ENCODE measurements around the gene DHPS.

DHPS gene

DNA sequence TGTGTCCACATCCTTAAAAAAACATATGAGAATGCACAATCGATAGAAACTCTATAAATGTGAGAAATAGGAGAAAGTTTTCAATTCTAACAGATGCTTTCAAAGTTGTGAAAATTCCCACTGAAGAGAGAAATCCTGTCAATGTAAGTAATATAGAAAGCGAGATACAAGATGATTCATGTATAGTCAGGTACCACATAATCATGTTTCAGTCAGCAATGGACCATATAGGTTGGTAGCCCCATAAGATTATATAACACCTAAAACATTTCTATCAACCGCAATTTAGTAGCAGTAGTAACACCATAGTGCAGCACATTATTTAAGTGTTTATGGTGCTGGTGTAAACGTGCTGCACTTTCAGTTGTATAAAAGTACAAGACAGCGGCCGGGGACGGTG is 52.5 kb downstream of the DHPS start:
- TF ChIP-seq, protein P1, sequence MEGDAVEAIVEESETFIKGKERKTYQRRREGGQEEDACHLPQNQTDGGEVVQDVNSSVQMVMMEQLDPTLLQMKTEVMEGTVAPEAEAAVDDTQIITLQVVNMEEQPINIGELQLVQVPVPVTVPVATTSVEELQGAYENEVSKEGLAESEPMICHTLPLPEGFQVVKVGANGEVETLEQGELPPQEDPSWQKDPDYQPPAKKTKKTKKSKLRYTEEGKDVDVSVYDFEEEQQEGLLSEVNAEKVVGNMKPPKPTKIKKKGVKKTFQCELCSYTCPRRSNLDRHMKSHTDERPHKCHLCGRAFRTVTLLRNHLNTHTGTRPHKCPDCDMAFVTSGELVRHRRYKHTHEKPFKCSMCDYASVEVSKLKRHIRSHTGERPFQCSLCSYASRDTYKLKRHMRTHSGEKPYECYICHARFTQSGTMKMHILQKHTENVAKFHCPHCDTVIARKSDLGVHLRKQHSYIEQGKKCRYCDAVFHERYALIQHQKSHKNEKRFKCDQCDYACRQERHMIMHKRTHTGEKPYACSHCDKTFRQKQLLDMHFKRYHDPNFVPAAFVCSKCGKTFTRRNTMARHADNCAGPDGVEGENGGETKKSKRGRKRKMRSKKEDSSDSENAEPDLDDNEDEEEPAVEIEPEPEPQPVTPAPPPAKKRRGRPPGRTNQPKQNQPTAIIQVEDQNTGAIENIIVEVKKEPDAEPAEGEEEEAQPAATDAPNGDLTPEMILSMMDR (IDR thresholded peaks at IDR 0.05; ENCODE audit: low read depth, low read length), result no peak
- Histone ChIP-seq H3K27me3 (ENCODE audit: insufficient read depth, low read depth, severe bottlenecking) (no peaks in the 10 kb centered on the region), H3K36me3 (peaks cover 63% of the 10 kb centered on the region), H3K4me3 (ENCODE audit: low read depth, low read length) (no peak overlapping the region), H3K9me3 (ENCODE audit: severe bottlenecking) (peaks cover 18% of the 10 kb centered on the region), H3K27ac (no peak overlapping the region)
- no peak for DNase-seq

DNA sequence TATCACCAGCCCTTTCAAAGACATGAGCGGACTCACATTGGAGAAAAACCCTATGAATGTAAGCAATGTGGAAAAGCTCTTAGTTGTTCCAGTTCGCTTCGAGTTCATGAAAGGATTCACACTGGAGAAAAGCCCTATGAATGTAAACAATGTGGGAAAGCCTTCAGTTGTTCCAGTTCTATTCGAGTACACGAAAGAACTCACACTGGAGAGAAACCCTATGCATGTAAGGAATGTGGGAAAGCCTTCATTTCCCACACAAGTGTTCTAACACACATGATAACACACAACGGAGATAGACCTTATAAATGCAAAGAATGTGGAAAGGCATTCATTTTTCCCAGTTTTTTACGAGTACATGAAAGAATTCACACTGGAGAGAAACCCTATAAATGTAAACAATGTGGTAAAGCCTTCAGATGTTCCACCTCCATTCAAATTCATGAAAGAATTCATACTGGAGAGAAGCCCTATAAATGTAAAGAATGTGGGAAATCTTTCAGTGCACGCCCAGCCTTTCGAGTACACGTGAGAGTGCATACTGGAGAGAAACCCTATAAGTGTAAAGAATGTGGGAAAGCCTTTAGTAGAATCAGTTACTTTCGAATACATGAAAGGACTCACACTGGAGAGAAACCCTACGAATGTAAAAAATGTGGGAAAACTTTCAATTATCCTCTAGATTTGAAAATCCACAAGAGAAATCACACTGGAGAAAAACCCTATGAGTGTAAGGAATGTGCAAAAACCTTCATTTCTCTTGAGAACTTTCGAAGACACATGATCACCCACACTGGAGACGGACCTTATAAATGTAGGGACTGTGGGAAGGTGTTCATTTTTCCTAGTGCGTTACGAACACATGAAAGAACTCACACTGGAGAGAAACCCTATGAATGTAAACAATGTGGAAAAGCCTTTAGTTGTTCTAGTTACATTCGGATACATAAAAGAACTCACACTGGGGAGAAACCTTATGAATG is 53.3 kb downstream of the DHPS start:
- H3K4me3 ChIP-seq (ENCODE audit: low read depth, low read length), result no peak overlapping the region
- DNase-seq, result no peak
- H3K36me3 ChIP-seq, result peaks cover 69% of the 10 kb centered on the region
- H3K27ac ChIP-seq, result no peak overlapping the region
- TF ChIP-seq, protein P1 (IDR thresholded peaks at IDR 0.05; ENCODE audit: low read depth, low read length), result no peak
- no peaks in the 10 kb centered on the region for H3K27me3 ChIP-seq (ENCODE audit: insufficient read depth, low read depth, severe bottlenecking)
- H3K9me3 ChIP-seq (ENCODE audit: severe bottlenecking), result peaks cover 18% of the 10 kb centered on the region

DNA sequence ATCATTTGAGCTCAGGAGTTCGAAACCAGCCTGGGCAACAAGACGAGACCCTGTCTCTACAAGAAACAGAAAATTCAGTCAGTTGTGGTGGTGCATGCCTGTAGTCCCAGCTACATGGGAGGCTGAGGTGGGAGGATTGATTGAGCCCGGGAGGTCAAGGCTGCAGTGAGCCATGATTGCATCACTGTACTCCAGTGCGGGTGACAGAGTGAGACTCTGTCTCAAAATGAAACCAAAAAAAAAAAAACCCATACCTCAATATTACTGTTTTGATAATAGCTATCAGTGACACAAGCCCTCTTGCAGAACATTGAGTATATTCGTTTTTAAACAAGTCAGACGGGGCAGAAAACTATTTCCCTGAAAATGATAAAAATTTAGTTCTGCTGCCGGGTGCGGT is 54.7 kb downstream of the DHPS start:
- peaks cover 68% of the 10 kb centered on the region for H3K36me3 ChIP-seq
- DNase-seq, result no peak
- H3K27me3 ChIP-seq (ENCODE audit: insufficient read depth, low read depth, severe bottlenecking), result no peaks in the 10 kb centered on the region
- H3K27ac ChIP-seq, result no peak overlapping the region
- TF ChIP-seq, protein P1 (IDR thresholded peaks at IDR 0.05; ENCODE audit: low read depth, low read length), result no peak
- H3K4me3 ChIP-seq (ENCODE audit: low read depth, low read length), result no peak overlapping the region
- peaks cover 18% of the 10 kb centered on the region for H3K9me3 ChIP-seq (ENCODE audit: severe bottlenecking)

All from WERI-Rb-1 (cell line).